GM18517 (cell line): ENCODE results near the gene MGAT4D.
"Not testable (repeated sequence)": the region's sequence is repeated elsewhere in the genome, so short reads cannot be mapped to it uniquely, and the experiment has no call there.

Experiments used
- ATAC-seq: cut with Tn5 transposase; IDR thresholded peaks from one replicate; pipeline ENCODE4 v1.9.1; 2021; ENCODE audit warnings: mild to moderate bottlenecking, moderate library complexity; ENCODE audit not compliant: unreplicated experiment

MGAT4D gene

GRCh38 chr4:140497747-140498636, at the start of gene MGAT4D:
Gene MGAT4D (minus strand): TSS chr4:140498293. CDS start chr4:140498222, 71 bp downstream.
- ATAC-seq = no peak

- no peak for ATAC-seq
These were observed 35.9 kb upstream of the MGAT4D start for GRCh38 chr4:140533951-140534480.

- ATAC-seq = no peak
These were observed 31.3 kb upstream of the MGAT4D start for GRCh38 chr4:140529434-140529833.

GRCh38 chr4:140523857-140524742, 26.0 kb upstream of the MGAT4D start, which contains the start of gene ELMOD2:
Gene ELMOD2 (plus strand): TSS chr4:140524168. CDS start chr4:140525429, 1,261 bp downstream.
- peak; percentile 99 for ATAC-seq

GRCh38 chr4:140523370-140523856, 25.3 kb upstream of the MGAT4D start:
- ATAC-seq = no peak

- ATAC-seq = no peak
These were observed 17.3 kb upstream of the MGAT4D start for GRCh38 chr4:140515423-140515822.

- ATAC-seq = not testable (repeated sequence)
These were observed 15.7 kb upstream of the MGAT4D start for GRCh38 chr4:140513765-140514164.

- no peak for ATAC-seq
These were observed 6.2 kb upstream of the MGAT4D start for GRCh38 chr4:140504261-140504660.

GRCh38 chr4:140499391-140499790, 1.3 kb upstream of the MGAT4D start:
- no peak for ATAC-seq

- no peak for ATAC-seq
These were observed 717 bp downstream of the MGAT4D start for GRCh38 chr4:140497405-140497746.

GRCh38 chr4:140485939-140486338, 12.2 kb downstream of the MGAT4D start:
- ATAC-seq = no peak

- no peak for ATAC-seq
These were observed 14.6 kb downstream of the MGAT4D start for GRCh38 chr4:140483445-140483844.

- no peak for ATAC-seq
These were observed 25.9 kb downstream of the MGAT4D start for GRCh38 chr4:140472156-140472555.

GRCh38 chr4:140469791-140470733, 28.0 kb downstream of the MGAT4D start:
- ATAC-seq = no peak

GRCh38 chr4:140466146-140466545, 31.9 kb downstream of the MGAT4D start:
- no peak for ATAC-seq

- no peak for ATAC-seq
These were observed 34.5 kb downstream of the MGAT4D start for GRCh38 chr4:140463614-140464013.

GRCh38 chr4:140463182-140463581, 34.9 kb downstream of the MGAT4D start:
- ATAC-seq = no peak

- no peak for ATAC-seq
These were observed 47.7 kb downstream of the MGAT4D start for GRCh38 chr4:140450352-140450751.

GRCh38 chr4:140448830-140449229, 49.3 kb downstream of the MGAT4D start:
- no peak for ATAC-seq

GRCh38 chr4:140448162-140448561, 49.9 kb downstream of the MGAT4D start:
- no peak for ATAC-seq
